HepG2 (cell line): Measurements from ENCODE around the gene SRSF3. TPM values are rescaled to one million over a fixed set of nuclear protein-coding genes. Genes with fewer than 3 reads are reported as not detected.

Experiments used
- CBX1 ChIP-seq: IDR thresholded peaks from one replicate; pipeline ENCODE4 v1.6.1; 2016; ENCODE audit warnings: antibody characterized with exemption, low read depth
- EEA1 ChIP-seq: sonication (generic); formaldehyde crosslinking; IDR thresholded peaks from 2 replicates; pipeline ENCODE4 v1.5.1; 2020; ENCODE audit warnings: mild to moderate bottlenecking, missing genetic modification reagents, borderline replicate concordance
- GABPB1 ChIP-seq: IDR thresholded peaks from 2 replicates; pipeline ENCODE4 v1.6.1; 2016; ENCODE audit warnings: mild to moderate bottlenecking, missing genetic modification reagents, moderate library complexity, missing compliant biosample characterization
- KAT7 ChIP-seq: IDR thresholded peaks from 2 replicates; pipeline ENCODE4 v1.6.1; 2018; ENCODE audit warnings: borderline replicate concordance, missing compliant biosample characterization
- KDM4B ChIP-seq: sonication (generic); formaldehyde crosslinking; IDR thresholded peaks from 2 replicates; pipeline ENCODE4 v1.4.0; 2020; ENCODE audit warnings: missing genetic modification reagents
- MAFG ChIP-seq: sonication (generic); formaldehyde crosslinking; IDR thresholded peaks from 2 replicates; pipeline ENCODE4 v1.5.1; 2020; ENCODE audit warnings: mild to moderate bottlenecking, missing genetic modification reagents
- MBNL3 ChIP-seq: fragments of 250-450 bp; sonication (Bioruptor Pico); conservative IDR thresholded peaks from 2 replicates; pipeline ENCODE4 v1.8.0; 2022; ENCODE audit warnings: mild to moderate bottlenecking, inconsistent platforms
- MED1 ChIP-seq: sonication (generic); formaldehyde crosslinking; IDR thresholded peaks from 2 replicates; pipeline ENCODE4 v1.4.0; 2020; ENCODE audit warnings: missing genetic modification reagents
- MEF2D ChIP-seq: sonication (generic); formaldehyde crosslinking; IDR thresholded peaks from 2 replicates; pipeline ENCODE4 v1.5.1; 2020; ENCODE audit warnings: mild to moderate bottlenecking, missing genetic modification reagents
- NFE2L2 ChIP-seq: fragments of 150-350 bp; IDR thresholded peaks from 2 replicates; pipeline ENCODE4 v1.6.1; 2014; ENCODE audit warnings: low read length
- RBM39 ChIP-seq: fragments of 200-400 bp; formaldehyde crosslinking; IDR thresholded peaks from one replicate; pipeline ENCODE4 v1.6.1; 2018; ENCODE audit warnings: antibody characterized with exemption, mild to moderate bottlenecking, low read depth, low read length; ENCODE audit not compliant: poor library complexity, severe bottlenecking
- SATB2 ChIP-seq: sonication (generic); formaldehyde crosslinking; IDR thresholded peaks from 2 replicates; pipeline ENCODE4 v1.5.0; 2020; ENCODE audit warnings: missing genetic modification reagents
- SOX6 ChIP-seq, 2 experiments: fragments of 450-650 bp in 1 of 2; sonication (generic) in 1 of 2; formaldehyde crosslinking in 1 of 2; IDR thresholded peaks; 2 replicates each; pipeline versions ENCODE4 v1.4.0 to v1.6.1; 2017 to 2020; ENCODE audit warnings: antibody characterized with exemption in 1 of 2, mild to moderate bottlenecking in 1 of 2, missing genetic modification reagents in 1 of 2
- SP140L ChIP-seq: sonication (generic); formaldehyde crosslinking; IDR thresholded peaks from 2 replicates; pipeline ENCODE4 v1.4.0; 2020; ENCODE audit warnings: missing genetic modification reagents, borderline replicate concordance
- SSRP1 ChIP-seq: IDR thresholded peaks from 2 replicates; pipeline ENCODE4 v1.6.1; 2016; ENCODE audit warnings: control low read depth
- ZBTB1 ChIP-seq: sonication (generic); formaldehyde crosslinking; IDR thresholded peaks from 2 replicates; pipeline ENCODE4 v1.4.0; 2020; ENCODE audit warnings: missing genetic modification reagents, borderline replicate concordance
- ZNF136 ChIP-seq: sonication (generic); formaldehyde crosslinking; IDR thresholded peaks from 2 replicates; pipeline ENCODE4 v1.8.1; 2022; ENCODE audit warnings: low read depth, mild to moderate bottlenecking, moderate library complexity, missing genetic modification reagents
- ZNF17 ChIP-seq: sonication (generic); formaldehyde crosslinking; IDR thresholded peaks from 2 replicates; pipeline ENCODE4 v1.5.0; 2020; ENCODE audit warnings: mild to moderate bottlenecking, missing genetic modification reagents
- ZNF296 ChIP-seq: sonication (generic); formaldehyde crosslinking; conservative IDR thresholded peaks from 2 replicates; pipeline ENCODE4 v1.5.0; 2020; ENCODE audit warnings: mild to moderate bottlenecking, missing genetic modification reagents
- ZNF337 ChIP-seq: sonication (generic); formaldehyde crosslinking; IDR thresholded peaks from 2 replicates; pipeline ENCODE4 v1.5.1; 2020; ENCODE audit warnings: missing genetic modification reagents, low read depth, mild to moderate bottlenecking, borderline replicate concordance
- ZNF747 ChIP-seq: sonication (generic); formaldehyde crosslinking; IDR thresholded peaks from 2 replicates; pipeline ENCODE4 v1.8.1; 2023; ENCODE audit warnings: missing genetic modification reagents, mild to moderate bottlenecking, borderline replicate concordance
- ZNF839 ChIP-seq: sonication (generic); formaldehyde crosslinking; IDR thresholded peaks from 2 replicates; pipeline ENCODE4 v1.4.0; 2020; ENCODE audit warnings: missing genetic modification reagents, mild to moderate bottlenecking, borderline replicate concordance
- ZSCAN29 ChIP-seq: sonication (generic); formaldehyde crosslinking; conservative IDR thresholded peaks from 2 replicates; pipeline ENCODE4 v1.4.0; 2020; ENCODE audit warnings: mild to moderate bottlenecking, missing genetic modification reagents
- polyA plus RNA-seq, 8 experiments: library from polyadenylated mRNA; depleted of rRNA in 3 of 8; stranded (reverse) in 7 of 8; unstranded in 1 of 8; fragments of >200 nt; fragmentation: Illumina TruSeq in 4 of 8; extraction: Trizol in 4 of 8; gene quantifications; 2 replicates each; pipeline versions ENCODE4 v1.2.1 to v1.2.3, GENCODE V29; 2011 to 2016; ENCODE audit warnings: low read depth in 4 of 8, missing spikeins in 1 of 8, mixed read lengths in 1 of 8; ENCODE audit not compliant: insufficient read depth in 1 of 8
- total RNA-seq, 5 experiments: library from RNA; depleted of rRNA; stranded (reverse); fragments of >200 nt; fragmentation: Illumina TruSeq; extraction: Trizol; gene quantifications; 2 replicates each; pipeline ENCODE4 v1.2.3, GENCODE V29; 2016; ENCODE audit warnings: low read depth in 1 of 5
- TF ChIP-seq, protein P1 (sequence below): sonication (generic); formaldehyde crosslinking; IDR thresholded peaks from 2 replicates; pipeline ENCODE4 v1.4.0; 2020; ENCODE audit warnings: missing genetic modification reagents, borderline replicate concordance
- TF ChIP-seq, protein P2 (sequence below): sonication (generic); formaldehyde crosslinking; IDR thresholded peaks from 2 replicates; pipeline ENCODE4 v1.4.0; 2020; ENCODE audit warnings: mild to moderate bottlenecking, missing genetic modification reagents

SRSF3 gene
- total and polyA plus RNA-seq, 2 of the 13 experiments (the other 11 are each of a cell fraction or from before 2014, with no cell fraction given), result 206 to 684 TPM

DNA sequence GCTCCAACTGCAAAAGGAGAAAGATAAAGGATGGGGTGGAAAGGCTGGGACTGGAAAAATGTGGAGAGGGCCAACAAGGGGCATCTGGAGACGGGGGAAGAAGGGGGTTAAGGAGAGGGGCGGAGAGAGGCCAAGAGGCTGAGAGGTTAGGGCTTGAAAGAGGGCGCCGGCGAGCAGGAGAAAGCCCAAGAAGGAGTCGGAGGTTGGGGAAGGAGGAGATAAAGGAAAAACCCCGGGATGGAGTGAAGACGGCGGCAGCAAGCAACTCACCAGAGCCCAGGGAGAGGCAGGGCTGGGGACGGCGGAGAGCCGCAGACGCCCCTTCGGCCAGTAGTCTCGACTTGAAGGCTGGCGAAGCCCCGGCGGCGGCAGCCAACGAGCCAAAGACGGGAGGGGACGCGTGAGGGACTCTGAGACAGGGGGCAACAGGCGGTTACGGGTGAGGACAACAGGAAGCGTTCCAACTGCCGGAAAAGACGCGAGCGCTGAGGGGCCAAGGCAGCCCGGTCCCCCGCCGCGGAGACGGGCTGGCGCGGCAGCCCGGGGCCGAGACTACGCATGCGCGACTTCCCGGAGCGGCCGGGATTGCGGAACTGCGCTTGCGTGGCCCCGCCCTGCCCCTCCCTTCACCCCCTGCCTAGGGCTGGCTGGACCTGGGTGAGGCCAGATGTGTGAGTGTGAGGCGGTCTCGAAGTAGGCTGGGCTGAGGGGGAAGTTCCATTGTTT lies 47.1 kb upstream of the SRSF3 start, which contains the start of gene STK38 (continued):
- TF ChIP-seq SSRP1 (CRISPR knock-in tag), result no peak
- TF ChIP-seq MEF2D (CRISPR knock-in tag), result 0 out of 2 replicates have a peak, but pooled peaks have one; percentile 46
- peak; percentile 95; the same call in 1 of the 2 replicates for TF ChIP-seq KAT7 (CRISPR knock-in tag)
- no peak for TF ChIP-seq ZNF296
- no peak for TF ChIP-seq MAFG
- TF ChIP-seq ZNF17 (CRISPR knock-in tag), result 0 out of 2 replicates have a peak, but pooled peaks have one; percentile 61
- no peak for TF ChIP-seq MBNL3 (CRISPR knock-in tag)
- TF ChIP-seq ZNF136 (CRISPR knock-in tag), result no peak
- no peak for TF ChIP-seq ZBTB1 (CRISPR knock-in tag)
- no peak for TF ChIP-seq ZSCAN29 (CRISPR knock-in tag)
- TF ChIP-seq SP140L (CRISPR knock-in tag), result no peak
- TF ChIP-seq MED1 (CRISPR knock-in tag), result peak; percentile 51; the same call in 1 of the 2 replicates
- TF ChIP-seq SOX6 (IDR thresholded peaks at IDR 0.05), result no peak
- TF ChIP-seq SOX6 (CRISPR knock-in tag; IDR thresholded peaks at IDR 0.05), result peak; percentile 86
- TF ChIP-seq ZNF337 (CRISPR knock-in tag), result no peak; the same call in 1 of the 2 replicates
- no peak for TF ChIP-seq SATB2 (CRISPR knock-in tag)
- TF ChIP-seq NFE2L2, result no peak
- TF ChIP-seq GABPB1 (CRISPR knock-in tag), result peak; percentile 83
- TF ChIP-seq KDM4B (CRISPR knock-in tag), result 0 out of 2 replicates have a peak, but pooled peaks have one; percentile 44
- peak; percentile 61; the same call in 1 of the 2 replicates for TF ChIP-seq EEA1
- peak; percentile 52 for TF ChIP-seq RBM39
- TF ChIP-seq, protein P1, sequence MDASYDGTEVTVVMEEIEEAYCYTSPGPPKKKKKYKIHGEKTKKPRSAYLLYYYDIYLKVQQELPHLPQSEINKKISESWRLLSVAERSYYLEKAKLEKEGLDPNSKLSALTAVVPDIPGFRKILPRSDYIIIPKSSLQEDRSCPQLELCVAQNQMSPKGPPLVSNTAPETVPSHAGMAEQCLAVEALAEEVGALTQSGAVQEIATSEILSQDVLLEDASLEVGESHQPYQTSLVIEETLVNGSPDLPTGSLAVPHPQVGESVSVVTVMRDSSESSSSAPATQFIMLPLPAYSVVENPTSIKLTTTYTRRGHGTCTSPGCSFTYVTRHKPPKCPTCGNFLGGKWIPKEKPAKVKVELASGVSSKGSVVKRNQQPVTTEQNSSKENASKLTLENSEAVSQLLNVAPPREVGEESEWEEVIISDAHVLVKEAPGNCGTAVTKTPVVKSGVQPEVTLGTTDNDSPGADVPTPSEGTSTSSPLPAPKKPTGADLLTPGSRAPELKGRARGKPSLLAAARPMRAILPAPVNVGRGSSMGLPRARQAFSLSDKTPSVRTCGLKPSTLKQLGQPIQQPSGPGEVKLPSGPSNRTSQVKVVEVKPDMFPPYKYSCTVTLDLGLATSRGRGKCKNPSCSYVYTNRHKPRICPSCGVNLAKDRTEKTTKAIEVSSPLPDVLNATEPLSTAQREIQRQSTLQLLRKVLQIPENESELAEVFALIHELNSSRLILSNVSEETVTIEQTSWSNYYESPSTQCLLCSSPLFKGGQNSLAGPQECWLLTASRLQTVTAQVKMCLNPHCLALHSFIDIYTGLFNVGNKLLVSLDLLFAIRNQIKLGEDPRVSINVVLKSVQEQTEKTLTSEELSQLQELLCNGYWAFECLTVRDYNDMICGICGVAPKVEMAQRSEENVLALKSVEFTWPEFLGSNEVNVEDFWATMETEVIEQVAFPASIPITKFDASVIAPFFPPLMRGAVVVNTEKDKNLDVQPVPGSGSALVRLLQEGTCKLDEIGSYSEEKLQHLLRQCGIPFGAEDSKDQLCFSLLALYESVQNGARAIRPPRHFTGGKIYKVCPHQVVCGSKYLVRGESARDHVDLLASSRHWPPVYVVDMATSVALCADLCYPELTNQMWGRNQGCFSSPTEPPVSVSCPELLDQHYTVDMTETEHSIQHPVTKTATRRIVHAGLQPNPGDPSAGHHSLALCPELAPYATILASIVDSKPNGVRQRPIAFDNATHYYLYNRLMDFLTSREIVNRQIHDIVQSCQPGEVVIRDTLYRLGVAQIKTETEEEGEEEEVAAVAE (CRISPR knock-in tag), result peak; percentile 74
- TF ChIP-seq ZNF839 (CRISPR knock-in tag), result no peak
- TF ChIP-seq CBX1, result peak; percentile 26
- TF ChIP-seq, protein P2, sequence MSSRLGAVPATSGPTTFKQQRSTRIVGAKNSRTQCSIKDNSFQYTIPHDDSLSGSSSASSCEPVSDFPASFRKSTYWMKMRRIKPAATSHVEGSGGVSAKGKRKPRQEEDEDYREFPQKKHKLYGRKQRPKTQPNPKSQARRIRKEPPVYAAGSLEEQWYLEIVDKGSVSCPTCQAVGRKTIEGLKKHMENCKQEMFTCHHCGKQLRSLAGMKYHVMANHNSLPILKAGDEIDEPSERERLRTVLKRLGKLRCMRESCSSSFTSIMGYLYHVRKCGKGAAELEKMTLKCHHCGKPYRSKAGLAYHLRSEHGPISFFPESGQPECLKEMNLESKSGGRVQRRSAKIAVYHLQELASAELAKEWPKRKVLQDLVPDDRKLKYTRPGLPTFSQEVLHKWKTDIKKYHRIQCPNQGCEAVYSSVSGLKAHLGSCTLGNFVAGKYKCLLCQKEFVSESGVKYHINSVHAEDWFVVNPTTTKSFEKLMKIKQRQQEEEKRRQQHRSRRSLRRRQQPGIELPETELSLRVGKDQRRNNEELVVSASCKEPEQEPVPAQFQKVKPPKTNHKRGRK, result 0 out of 2 replicates have a peak, but pooled peaks have one; percentile 21
- TF ChIP-seq ZNF747 (CRISPR knock-in tag), result 0 out of 2 replicates have a peak, but pooled peaks have one; percentile 60
